Measurements from ENCODE around the gene CD52.

DNA sequence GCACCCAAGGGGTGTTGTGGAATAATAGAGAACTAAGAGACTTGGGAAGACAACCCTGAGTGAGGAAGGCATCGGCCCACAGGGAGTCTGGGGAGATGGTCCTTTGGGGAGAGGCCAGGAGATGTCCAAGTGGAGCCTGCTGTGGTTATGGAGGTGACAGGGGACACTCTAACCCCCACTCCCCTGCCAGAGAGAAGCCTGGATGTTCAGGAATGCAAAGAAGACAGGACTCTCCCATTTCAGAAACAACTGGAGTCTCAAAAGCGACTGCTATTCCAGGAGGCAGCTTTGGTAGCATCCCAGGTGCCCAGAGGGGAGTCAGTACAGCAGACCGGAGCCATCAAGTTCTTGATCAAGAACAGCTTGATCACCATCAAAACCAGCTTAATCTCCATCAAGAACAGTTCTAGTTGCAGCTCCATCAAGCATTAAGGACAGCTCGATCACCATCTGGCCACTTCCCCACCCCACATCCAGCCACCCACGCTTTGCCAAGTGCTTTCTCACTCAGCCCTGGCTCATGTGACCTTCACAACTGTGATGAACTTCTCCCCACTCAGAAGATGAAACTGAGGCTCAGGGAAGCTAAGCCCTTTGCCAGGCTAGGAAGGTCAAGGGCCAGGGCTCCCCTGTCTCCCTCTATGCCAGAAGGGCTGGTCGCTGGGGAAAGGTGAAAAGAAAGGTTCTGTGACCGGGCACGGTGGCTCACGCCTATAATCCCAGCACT lies 743 bp downstream of the CD52 start:
- TF ChIP-seq, protein P1, sequence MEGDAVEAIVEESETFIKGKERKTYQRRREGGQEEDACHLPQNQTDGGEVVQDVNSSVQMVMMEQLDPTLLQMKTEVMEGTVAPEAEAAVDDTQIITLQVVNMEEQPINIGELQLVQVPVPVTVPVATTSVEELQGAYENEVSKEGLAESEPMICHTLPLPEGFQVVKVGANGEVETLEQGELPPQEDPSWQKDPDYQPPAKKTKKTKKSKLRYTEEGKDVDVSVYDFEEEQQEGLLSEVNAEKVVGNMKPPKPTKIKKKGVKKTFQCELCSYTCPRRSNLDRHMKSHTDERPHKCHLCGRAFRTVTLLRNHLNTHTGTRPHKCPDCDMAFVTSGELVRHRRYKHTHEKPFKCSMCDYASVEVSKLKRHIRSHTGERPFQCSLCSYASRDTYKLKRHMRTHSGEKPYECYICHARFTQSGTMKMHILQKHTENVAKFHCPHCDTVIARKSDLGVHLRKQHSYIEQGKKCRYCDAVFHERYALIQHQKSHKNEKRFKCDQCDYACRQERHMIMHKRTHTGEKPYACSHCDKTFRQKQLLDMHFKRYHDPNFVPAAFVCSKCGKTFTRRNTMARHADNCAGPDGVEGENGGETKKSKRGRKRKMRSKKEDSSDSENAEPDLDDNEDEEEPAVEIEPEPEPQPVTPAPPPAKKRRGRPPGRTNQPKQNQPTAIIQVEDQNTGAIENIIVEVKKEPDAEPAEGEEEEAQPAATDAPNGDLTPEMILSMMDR (IDR thresholded peaks at IDR 0.05), result no peak
- TF ChIP-seq POLR2A (IDR thresholded peaks at IDR 0.05), result peak in 1 of 4 donors; percentile 26
